Peyer's patch (tissue), 4 donors: ENCODE data around the gene CDC42BPA.
"Not testable (repeated sequence)": the region's sequence is repeated elsewhere in the genome, so short reads cannot be mapped to it uniquely, and the experiment has no call there.

Source experiments
- CTCF ChIP-seq, 6 experiments: fragments of 450-650 bp in 4 of 6; fragments of 200-600 bp in 2 of 6; sonication (generic) in 1 of 6; IDR thresholded peaks; one replicate each; pipeline ENCODE4 v1.5.1; 2017 to 2019; ENCODE audit warnings: antibody characterized with exemption in 6 of 6, mild to moderate bottlenecking in 3 of 6, moderate library complexity in 1 of 6
- POLR2A ChIP-seq, 2 donors: fragments of 450-650 bp; IDR thresholded peaks; one replicate each; pipeline ENCODE4 v1.5.1; 2017; ENCODE audit warnings: antibody characterized with exemption in 2 of 2, mild to moderate bottlenecking in 2 of 2, moderate library complexity in 2 of 2

- TF ChIP-seq CTCF, POLR2A (IDR thresholded peaks at IDR 0.05): not testable (repeated sequence)
Observed at GRCh38 chr1:227105291-227105690, 213.0 kb downstream of the CDC42BPA start.
